DND-41 (cell line): ENCODE measurements around the gene PPARD.
"Not testable (repeated sequence)": the region's sequence is repeated elsewhere in the genome, so short reads cannot be mapped to it uniquely, and the experiment has no call there.

Experiments used
- ATAC-seq: fragments of 200-7000 bp; cut with Tn5 transposase; 3 replicates; pipeline ENCODE4 v1.9.1; 2021; ENCODE audit warnings: low read depth; ENCODE audit not compliant: insufficient read depth
- DNase-seq: peaks from one replicate; pipeline ENCODE4 v3.0.0-alpha.2; 2020
- H2AFZ ChIP-seq: 2 replicates; pipeline ENCODE4 v1.6.0; 2012; ENCODE audit warnings: low read depth, low read length
- H3K27ac ChIP-seq: 2 replicates; pipeline ENCODE4 v1.5.1; 2012; ENCODE audit warnings: low read length, inconsistent platforms
- H3K27me3 ChIP-seq: fragments of 200-600 bp; sonication (generic); 2 replicates; pipeline ENCODE4 v1.6.0; 2012; ENCODE audit warnings: low read length, mild to moderate bottlenecking, inconsistent platforms; ENCODE audit not compliant: insufficient read depth, poor library complexity
- H3K36me3 ChIP-seq: 2 replicates; pipeline ENCODE4 v1.5.1; 2012; ENCODE audit warnings: low read length, inconsistent platforms; ENCODE audit not compliant: insufficient read depth
- H3K4me1 ChIP-seq: 2 replicates; pipeline ENCODE4 v1.5.1; 2012; ENCODE audit warnings: mild to moderate bottlenecking, low read length; ENCODE audit not compliant: insufficient read depth
- H3K4me2 ChIP-seq: 2 replicates; pipeline ENCODE4 v1.6.0; 2012; ENCODE audit warnings: mild to moderate bottlenecking, moderate library complexity, low read length, inconsistent platforms; ENCODE audit not compliant: insufficient read depth
- H3K4me3 ChIP-seq, 2 experiments: fragments of 200-600 bp in 1 of 2; shearing (Covaris generic) in 1 of 2; 2 replicates each; pipeline ENCODE4 v1.5.1; 2012 to 2016; ENCODE audit warnings: inconsistent platforms in 2 of 2, low read length in 2 of 2, mild to moderate bottlenecking in 2 of 2, low read depth in 1 of 2, moderate library complexity in 1 of 2
- H3K79me2 ChIP-seq: 2 replicates; pipeline ENCODE4 v1.6.0; 2012; ENCODE audit warnings: low read length, inconsistent platforms; ENCODE audit not compliant: insufficient read depth
- H3K9ac ChIP-seq: 2 replicates; pipeline ENCODE4 v1.6.0; 2012; ENCODE audit warnings: low read depth, mild to moderate bottlenecking, inconsistent platforms, low read length, moderate library complexity
- H3K9me3 ChIP-seq: 2 replicates; pipeline ENCODE4 v1.5.1; 2012; ENCODE audit warnings: low read length, moderate library complexity, mild to moderate bottlenecking, inconsistent platforms; ENCODE audit not compliant: insufficient read depth, severe bottlenecking
- H4K20me1 ChIP-seq: 2 replicates; pipeline ENCODE4 v1.6.0; 2012; ENCODE audit warnings: low read length; ENCODE audit not compliant: insufficient read depth
- CTCF ChIP-seq: IDR thresholded peaks from 2 replicates; pipeline ENCODE4 v1.5.1; 2012; ENCODE audit warnings: borderline replicate concordance, low read length, moderate library complexity, mild to moderate bottlenecking; ENCODE audit not compliant: poor library complexity, severe bottlenecking; ENCODE audit errors: extremely low read depth
- EZH2 ChIP-seq: IDR thresholded peaks from 3 replicates; pipeline ENCODE4 v1.6.1; 2012; ENCODE audit warnings: borderline replicate concordance, low read depth, mild to moderate bottlenecking, moderate library complexity, low read length, inconsistent platforms; ENCODE audit not compliant: severe bottlenecking

The PPARD gene

GRCh38 chr6:35435074-35435837 is 92.9 kb downstream of the PPARD start:
- H2AFZ ChIP-seq, result no peak overlapping the region
- H4K20me1 ChIP-seq, result no peaks in the 10 kb centered on the region
- DNase-seq, result no peak
- no peaks in the 10 kb centered on the region for H3K4me1 ChIP-seq
- H3K9me3 ChIP-seq, result no peaks in the 10 kb centered on the region
- no peaks in the 10 kb centered on the region for H3K79me2 ChIP-seq
- ATAC-seq, result no peak
- no peak overlapping the region for H3K4me2 ChIP-seq
- no peak overlapping the region for H3K4me3 ChIP-seq
- H3K27ac ChIP-seq, result no peak overlapping the region
- no peak overlapping the region for H3K9ac ChIP-seq
- no peaks in the 10 kb centered on the region for H3K27me3 ChIP-seq
- TF ChIP-seq EZH2, result no peak
- TF ChIP-seq CTCF, result no peak
- no peaks in the 10 kb centered on the region for H3K36me3 ChIP-seq

- Histone ChIP-seq H3K4me3 (no peak overlapping the region), H3K4me2 (no peak overlapping the region), H2AFZ (no peak overlapping the region), H3K27me3 (no peaks in the 10 kb centered on the region), H3K79me2 (no peaks in the 10 kb centered on the region), H3K9me3 (no peaks in the 10 kb centered on the region), H4K20me1 (no peaks in the 10 kb centered on the region), H3K9ac (no peak overlapping the region), H3K27ac (no peak overlapping the region), H3K4me1 (no peaks in the 10 kb centered on the region), H3K36me3 (no peaks in the 10 kb centered on the region)
- DNase-seq, result no peak
- TF ChIP-seq EZH2 (no peak), CTCF (no peak)
- no peak; the same call in 2 of the 3 replicates for ATAC-seq
Observed at GRCh38 chr6:35436071-35436857, 93.9 kb downstream of the PPARD start.

GRCh38 chr6:35438378-35439065 is 96.2 kb downstream of the PPARD start:
- not testable (repeated sequence) for H3K4me2 ChIP-seq, H3K79me2 ChIP-seq, H3K27me3 ChIP-seq, H3K9ac ChIP-seq, H3K4me3 ChIP-seq, H3K9me3 ChIP-seq, H3K27ac ChIP-seq, H3K4me1 ChIP-seq, H4K20me1 ChIP-seq, ATAC-seq, H3K36me3 ChIP-seq, DNase-seq, H2AFZ ChIP-seq

GRCh38 chr6:35439308-35439707 is 97.0 kb downstream of the PPARD start:
- no peak for TF ChIP-seq CTCF
- no peak for TF ChIP-seq EZH2
- Histone ChIP-seq H3K27me3 (no peaks in the 10 kb centered on the region), H3K79me2 (no peaks in the 10 kb centered on the region), H2AFZ (no peak overlapping the region), H3K4me1 (no peaks in the 10 kb centered on the region), H3K36me3 (no peaks in the 10 kb centered on the region), H4K20me1 (no peaks in the 10 kb centered on the region), H3K4me2 (no peak overlapping the region), H3K4me3 (no peak overlapping the region), H3K27ac (no peak overlapping the region), H3K9ac (no peak overlapping the region), H3K9me3 (no peaks in the 10 kb centered on the region)
- no peak for DNase-seq
- ATAC-seq, result no peak
